ENCODE data around the gene EPHA3.

The EPHA3 gene

GRCh38 chr3:89221924-89222323 is 114.5 kb downstream of the EPHA3 start:
- intact Hi-C loops (cut with DNase I), result no loop called here
- DNase-seq, result no peak

DNA sequence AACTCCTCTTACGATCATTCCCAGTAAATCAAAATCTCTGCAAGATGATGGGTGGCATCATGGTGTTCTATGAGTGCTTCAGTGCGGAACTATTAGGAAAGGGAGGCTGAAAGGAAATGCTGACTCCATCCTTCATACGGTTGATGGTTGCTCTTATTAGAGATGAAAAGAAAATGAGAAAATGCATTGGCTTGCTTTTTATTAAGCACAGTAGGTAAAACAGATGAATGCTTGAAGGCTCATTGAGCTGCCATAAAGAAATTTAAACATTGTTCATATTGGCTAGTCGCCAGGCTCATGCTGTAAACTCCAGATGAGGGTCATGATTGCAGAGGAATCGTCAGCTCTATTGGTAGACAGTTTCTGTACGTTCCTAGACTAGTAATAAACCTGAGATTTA is 115.8 kb downstream of the EPHA3 start:
- intact Hi-C loops (cut with DNase I), result no loop called here
- no peak for DNase-seq

GRCh38 chr3:89227218-89227617 is 119.8 kb downstream of the EPHA3 start:
- intact Hi-C loops (cut with DNase I), result no loop called here
- no peak for DNase-seq

- intact Hi-C loops (cut with DNase I), result no loop called here
- no peak for DNase-seq
Measured at GRCh38 chr3:89227634-89228033, 120.2 kb downstream of the EPHA3 start.

DNA sequence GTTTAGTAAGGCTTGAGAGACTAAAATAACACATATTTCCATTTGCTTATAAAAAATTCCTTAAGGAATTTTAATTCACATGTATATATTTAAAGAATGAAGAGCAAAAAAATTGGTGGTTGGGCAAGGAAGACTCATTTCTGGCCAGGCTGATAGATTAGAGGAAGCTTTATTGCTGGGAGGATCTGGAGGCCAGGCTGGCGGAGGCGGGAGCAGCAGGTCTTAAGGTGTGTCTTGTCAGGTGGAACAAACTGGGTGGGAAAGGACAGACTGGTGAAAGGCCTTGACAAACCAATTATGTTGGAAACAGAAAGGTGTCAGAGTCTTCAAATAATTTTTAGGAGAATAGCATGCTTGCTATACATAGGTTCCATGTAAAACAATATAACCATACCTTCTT is 124.7 kb downstream of the EPHA3 start:
- peak in 2 of 10 donors; percentile 50 to 58 for DNase-seq
- intact Hi-C loops (cut with DNase I), result no loop called here

GRCh38 chr3:89234620-89235019 is 127.2 kb downstream of the EPHA3 start:
- DNase-seq, result no peak
- intact Hi-C loops (cut with DNase I), result no loop called here

- intact Hi-C loops (cut with DNase I), result no loop called here
- no peak for DNase-seq
Measured at GRCh38 chr3:89238846-89239245, 131.4 kb downstream of the EPHA3 start.

DNA sequence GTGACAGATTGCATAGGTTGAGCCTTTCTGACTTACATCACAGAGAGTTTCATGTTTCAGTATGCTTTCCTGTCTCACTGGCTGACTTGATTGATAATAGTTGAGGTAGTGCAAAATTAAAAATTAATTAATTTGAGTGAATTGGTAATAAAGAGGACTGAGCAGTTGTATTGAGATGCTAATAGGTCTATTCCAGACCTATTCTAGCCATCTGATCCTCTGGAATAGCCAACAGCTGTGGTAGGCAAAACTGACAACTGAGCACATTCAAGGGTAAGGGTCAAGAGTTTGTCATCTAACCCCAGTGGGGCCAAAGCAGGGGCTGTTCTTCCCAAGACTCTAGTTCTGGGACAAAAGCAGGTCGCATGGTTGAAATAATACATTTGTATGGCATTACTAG is 132.4 kb downstream of the EPHA3 start:
- intact Hi-C loops (cut with DNase I), result no loop called here

DNA sequence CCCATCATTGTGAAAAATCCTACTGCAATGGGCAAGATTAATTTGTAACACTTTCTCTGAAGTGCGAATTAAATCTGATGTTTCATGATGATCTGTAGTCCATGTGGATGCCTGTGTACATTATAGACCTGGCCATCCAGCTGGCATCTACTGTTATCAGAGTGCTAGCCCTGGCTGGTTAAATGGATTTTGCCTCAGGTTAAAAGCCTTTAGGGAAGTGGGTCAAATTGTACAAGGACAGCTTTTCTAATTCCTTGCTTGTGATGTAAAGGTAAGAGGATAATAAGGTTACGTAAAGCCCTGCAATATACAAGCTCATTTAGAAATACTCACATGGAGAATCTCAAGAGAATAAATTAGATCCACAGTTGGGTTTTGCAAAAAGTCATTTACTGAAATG is 138.2 kb downstream of the EPHA3 start:
- no peak for DNase-seq
- intact Hi-C loops (cut with DNase I), result no loop called here

More for the DNA sequence above, 132.4 kb downstream of the EPHA3 start:
- DNase-seq, result no peak

GRCh38 chr3:89246326-89246725 is 138.9 kb downstream of the EPHA3 start:
- intact Hi-C loops (cut with DNase I), result no loop called here
- DNase-seq, result no peak

- DNase-seq, result no peak
- intact Hi-C loops (cut with DNase I), result no loop called here
Measured at GRCh38 chr3:89250742-89251141, 143.3 kb downstream of the EPHA3 start.

DNA sequence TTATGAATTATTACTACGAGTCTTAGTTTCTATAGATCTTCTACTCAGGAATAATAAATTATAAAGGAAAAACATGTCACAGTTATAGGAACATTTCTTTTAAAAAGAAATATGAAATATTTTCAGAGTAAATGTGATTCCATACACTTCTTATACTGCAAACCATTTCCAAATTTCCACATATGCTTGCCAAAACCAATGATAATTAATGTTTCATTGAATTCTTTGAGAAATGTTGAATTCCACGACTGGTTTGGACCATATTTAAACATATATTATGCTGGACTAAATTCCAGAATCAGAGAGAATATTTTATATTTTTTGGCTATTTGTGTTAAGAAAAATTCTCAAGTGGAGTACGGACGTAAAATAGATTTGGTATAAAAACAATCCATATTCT is 144.6 kb downstream of the EPHA3 start:
- no peak for DNase-seq
- intact Hi-C loops (cut with DNase I), result no loop called here

GRCh38 chr3:89252860-89253259 is 145.4 kb downstream of the EPHA3 start:
- intact Hi-C loops (cut with DNase I), result no loop called here
- no peak for DNase-seq

DNA sequence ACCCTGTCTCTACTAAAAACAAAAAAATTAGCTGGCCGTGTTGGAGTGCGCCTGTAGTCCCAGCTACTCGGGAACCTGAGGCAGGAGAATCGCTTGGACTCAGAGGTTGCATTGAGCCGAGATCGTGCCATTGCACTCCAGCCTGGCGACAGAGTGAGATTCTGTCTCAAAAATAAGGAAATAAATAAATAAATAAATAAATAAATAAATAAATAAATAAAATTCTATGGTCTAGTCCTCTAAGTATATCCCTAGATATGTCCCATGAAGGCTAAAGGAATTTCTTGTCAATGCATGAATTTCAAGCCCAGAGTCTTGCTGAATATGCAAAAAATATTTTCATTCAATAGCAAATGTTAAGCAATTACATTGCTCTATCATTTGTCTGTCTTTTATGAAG is 149.0 kb downstream of the EPHA3 start:
- peak in 1 of 10 donors; percentile 31 for DNase-seq
- intact Hi-C loops (cut with DNase I), result no loop called here

GRCh38 chr3:89256882-89257281 is 149.5 kb downstream of the EPHA3 start:
- DNase-seq, result no peak

DNA sequence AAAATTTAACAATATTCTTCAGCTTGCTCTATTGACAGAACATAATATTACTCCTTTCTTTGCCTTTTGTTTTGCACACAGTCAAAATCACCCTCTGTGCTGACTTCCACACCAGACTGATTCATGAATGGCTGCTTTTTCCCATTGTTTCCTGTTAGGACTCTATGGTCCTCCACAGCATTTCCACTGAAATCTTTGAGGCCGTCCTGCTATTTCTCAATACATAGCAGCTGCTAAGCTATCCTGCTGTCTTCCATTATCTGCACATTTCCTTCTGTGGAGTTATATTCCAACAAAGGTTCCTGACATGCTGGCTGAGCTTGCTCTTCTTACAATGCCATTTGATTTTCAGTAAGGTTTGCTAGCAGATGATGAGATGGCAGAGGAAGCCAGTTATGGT is 153.3 kb downstream of the EPHA3 start:
- DNase-seq, result no peak
- intact Hi-C loops (cut with DNase I), result no loop called here

More at GRCh38 chr3:89256882-89257281, 149.5 kb downstream of the EPHA3 start:
- intact Hi-C loops (cut with DNase I), result no loop called here

DNA sequence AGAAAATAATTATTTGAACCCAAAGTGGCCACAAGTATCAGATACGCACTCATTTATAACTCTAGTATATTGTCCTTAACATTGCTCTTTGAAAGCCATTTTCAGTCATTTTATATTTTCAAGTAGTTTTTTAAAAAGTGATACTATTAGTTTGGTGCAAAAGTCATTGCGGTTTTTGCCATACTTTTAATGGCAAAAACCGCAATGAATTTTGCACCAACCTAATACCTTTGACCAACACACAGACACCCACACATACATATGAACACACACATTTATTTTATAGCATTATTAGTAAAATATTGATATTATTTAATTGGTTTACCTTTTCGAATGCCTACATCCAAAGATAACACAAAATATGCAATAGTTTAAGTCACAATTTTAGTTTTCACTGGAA is 154.3 kb downstream of the EPHA3 start:
- no peak for DNase-seq
- intact Hi-C loops (cut with DNase I), result no loop called here

GRCh38 chr3:89262309-89262929 is 155.0 kb downstream of the EPHA3 start:
- intact Hi-C loops (cut with DNase I), result no loop called here
- peak in 2 of 10 donors; percentile 44 to 55 for DNase-seq

DNA sequence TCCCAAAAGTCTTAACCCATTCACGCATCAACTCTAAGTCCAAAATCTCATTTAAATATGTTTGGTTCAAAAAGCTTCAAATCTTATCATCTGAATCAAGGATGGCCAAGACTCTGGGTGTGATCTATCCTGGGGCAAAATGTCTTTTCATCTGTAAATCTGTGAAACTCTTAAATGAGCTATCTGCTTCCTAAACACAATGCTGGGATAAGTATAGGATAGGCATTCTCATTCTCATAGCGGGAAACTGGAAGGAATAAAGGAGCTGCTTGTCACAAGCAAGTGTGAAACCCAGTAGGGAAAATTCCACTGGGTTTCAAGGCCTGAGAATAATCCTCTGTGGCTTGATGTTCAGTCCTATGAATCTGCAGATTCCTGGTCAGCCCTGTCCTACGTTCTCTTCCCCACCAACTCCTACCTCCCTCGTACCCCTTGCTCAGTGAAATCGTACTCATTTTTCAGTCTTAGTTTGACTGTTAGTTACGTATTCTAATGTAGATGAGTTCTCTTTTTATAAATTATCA is 156.7 kb downstream of the EPHA3 start:
- intact Hi-C loops (cut with DNase I), result no loop called here
- no peak for DNase-seq

- DNase-seq, result no peak
- intact Hi-C loops (cut with DNase I), result no loop called here
Measured at GRCh38 chr3:89266074-89266473, 158.7 kb downstream of the EPHA3 start.

- DNase-seq, result no peak
- intact Hi-C loops (cut with DNase I), result no loop called here
Measured at GRCh38 chr3:89268059-89268458, 160.6 kb downstream of the EPHA3 start.

DNA sequence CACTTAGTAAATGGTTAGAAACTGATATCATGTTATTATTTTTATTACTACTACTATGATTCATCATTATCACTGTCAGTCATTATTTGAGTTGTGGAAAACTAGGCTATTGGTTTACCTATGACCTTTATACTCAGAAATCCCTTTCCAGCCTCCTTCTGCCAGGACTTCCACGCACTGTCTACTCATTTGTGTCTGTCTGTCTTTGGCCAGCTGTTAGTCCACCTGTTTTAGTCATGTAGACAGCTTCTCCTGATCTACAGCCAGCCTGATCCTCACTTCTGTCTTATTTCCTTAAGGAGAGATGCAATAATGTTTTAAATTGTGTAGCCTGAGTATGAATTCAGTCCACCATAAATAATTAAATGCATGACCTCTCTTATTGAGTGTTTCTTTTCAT is 162.8 kb downstream of the EPHA3 start:
- DNase-seq, result no peak
- intact Hi-C loops (cut with DNase I), result no loop called here

GRCh38 chr3:89275001-89275400 is 167.6 kb downstream of the EPHA3 start:
- no peak for DNase-seq
- intact Hi-C loops (cut with DNase I), result no loop called here
